Activated T-cell treated with anti-CD3 and anti-CD28 coated beads, Interleukin-2, amount 50 U/mL, for 1 hour (primary cell): ENCODE measurements around the gene MYO18A.

Experiments used
- DNase-seq: peaks from one replicate; pipeline ENCODE4 v3.0.0-alpha.2; 2020

The MYO18A gene

DNA sequence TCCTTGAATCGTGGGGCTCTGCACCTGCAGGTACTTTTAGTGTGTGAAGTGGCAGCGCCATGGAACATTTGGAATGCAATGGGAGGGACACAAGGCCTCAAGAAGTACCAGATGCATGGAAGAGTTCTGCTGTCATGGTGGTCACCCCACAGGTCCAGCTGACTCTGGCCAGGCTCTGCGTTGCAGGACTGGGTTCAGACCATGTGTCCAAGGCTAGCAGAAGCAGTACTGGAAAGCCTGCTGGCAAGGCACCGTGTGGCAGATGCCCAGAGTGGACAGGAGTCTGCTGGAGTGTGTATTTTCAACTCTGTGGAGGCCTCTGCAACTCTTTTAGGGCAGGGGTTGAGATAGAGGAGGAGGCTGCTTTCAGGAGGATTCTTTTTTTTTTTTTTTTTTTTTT is 135.2 kb downstream of the MYO18A start:
- no peak for DNase-seq

DNA sequence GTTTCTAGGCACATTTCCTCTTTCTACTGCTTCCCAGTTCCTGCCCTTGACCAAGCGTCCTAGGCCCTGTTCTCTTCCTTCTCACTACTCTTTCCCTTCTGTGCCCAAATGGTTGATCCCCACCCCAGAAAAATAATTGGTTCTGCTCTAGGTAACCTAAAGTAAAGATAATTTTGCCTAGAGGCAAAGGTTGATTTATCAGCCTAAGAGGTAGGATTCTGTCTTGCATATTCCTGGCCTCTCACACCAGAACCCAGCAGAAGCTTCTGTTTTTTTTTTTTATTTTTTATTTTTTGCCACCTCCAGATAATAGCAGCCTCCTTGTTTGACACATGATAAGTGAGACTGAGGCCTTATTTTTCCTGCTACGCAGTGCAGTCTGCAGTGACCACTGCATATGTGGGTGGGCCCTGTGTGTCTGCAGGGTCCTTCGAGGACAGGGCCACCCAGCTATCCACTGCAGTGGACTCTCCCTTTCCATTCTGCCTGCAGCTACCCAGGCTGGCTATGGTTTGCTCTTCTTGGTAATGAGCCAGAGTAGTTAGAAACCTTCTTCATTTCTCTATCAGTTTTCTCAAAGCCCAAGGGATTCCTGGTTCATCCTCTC is 136.6 kb downstream of the MYO18A start:
- no peak for DNase-seq

GRCh38 chr17:29042679-29043538 is 137.3 kb downstream of the MYO18A start, which contains the start of gene PIPOX:
PIPOX (plus strand) TSS chr17:29043141; CDS start chr17:29043226, 85 bp downstream.
- no peak for DNase-seq

DNA sequence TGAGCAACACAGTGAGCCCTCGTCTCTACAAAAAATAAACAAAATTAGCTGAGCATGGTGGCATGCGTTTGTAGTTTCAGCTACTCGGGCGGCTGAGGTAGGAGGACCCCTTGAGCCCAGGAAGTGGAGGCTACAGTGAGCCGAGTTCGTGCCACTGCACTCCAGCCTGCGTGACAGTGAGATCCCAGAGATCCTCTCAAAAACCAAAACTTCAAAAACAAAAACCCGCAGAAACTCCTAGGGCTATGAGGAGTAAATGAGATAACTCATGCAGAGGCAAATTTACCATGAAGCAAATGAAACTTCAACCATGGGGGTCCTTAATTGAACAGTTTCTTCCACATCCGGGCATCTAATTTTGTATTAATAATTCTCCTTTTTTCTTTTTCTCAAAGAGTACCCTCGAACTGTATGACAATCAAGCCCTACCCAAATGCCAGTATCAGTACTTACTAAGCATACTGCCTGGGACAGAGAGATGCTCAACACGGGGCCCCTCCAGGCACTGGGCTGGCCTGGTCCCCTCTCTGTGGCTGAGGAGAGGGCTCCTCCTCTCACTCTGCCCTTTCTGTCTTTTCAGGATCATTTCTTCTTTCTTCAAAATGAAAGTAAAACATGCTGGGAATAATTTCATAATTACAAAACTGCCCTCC is 138.0 kb downstream of the MYO18A start:
- DNase-seq: no peak

- no peak for DNase-seq
Observed at GRCh38 chr17:29041571-29041970, 138.6 kb downstream of the MYO18A start.

- DNase-seq: no peak
Observed at GRCh38 chr17:29041091-29041490, 139.1 kb downstream of the MYO18A start.

DNA sequence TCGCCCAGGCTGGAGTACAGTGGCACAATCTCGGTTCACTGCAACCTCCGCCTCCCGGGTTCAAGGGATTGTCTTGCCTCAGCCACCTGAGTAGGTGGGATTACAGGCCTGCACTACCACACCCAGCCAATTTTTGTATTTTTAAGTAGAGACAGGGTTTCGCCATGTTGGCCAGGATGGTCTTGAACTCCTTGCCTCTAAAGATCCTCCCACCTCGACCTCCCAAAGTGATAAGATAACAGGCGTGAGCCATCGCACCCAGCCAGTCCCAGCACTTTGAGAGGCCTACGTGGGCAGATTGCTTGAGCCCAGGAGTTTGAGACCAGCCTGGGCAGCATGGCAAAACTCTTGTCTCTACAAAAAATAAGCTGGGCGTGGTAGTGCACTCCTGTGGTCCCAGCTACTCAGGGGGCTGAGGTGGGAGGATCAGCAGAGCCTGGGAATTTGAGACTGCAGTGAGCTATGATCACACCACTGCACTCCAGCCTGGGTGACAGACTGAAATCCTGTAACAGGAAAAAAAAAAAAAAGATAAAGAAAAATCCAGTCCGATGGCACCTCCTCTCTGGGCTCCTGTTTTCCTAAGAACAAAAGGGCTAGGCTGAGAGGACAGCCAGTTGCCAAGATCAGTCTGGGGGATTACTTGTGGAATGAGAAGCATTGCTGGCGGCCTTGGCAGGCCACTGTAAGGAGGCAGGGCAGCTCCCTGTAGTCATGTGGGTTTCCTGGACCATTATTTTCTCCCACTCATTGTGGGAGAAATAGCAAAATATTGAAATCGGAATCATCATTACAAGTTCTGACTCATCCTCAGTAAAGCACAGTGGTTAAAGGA is 140.2 kb downstream of the MYO18A start:
- DNase-seq: no peak

- no peak for DNase-seq
Observed at GRCh38 chr17:29038085-29038795, 142.0 kb downstream of the MYO18A start.

- no peak for DNase-seq
Observed at GRCh38 chr17:29037739-29038084, 142.5 kb downstream of the MYO18A start.

DNA sequence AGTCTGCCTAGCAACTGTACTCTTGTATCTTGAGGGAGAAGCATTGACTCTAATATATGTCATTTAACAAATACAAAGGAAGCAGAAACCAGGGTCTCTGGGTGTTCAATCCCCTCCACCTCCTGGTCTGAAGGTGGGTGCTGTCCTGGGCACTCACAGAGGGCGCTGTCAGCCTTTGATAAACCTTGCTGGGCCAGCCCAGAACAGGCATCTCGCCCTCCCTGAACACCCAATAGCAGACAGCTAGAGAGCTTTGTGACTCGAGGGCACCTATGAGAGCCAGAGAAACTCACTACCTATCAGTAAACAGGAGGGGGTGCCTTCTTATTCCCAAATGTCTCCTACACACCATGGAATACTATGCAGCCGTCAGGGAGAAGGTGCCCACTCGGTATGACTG is 143.6 kb downstream of the MYO18A start:
- DNase-seq: no peak

- no peak for DNase-seq
Observed at GRCh38 chr17:29034510-29034909, 145.7 kb downstream of the MYO18A start.

GRCh38 chr17:29032857-29033197 is 147.4 kb downstream of the MYO18A start:
- no peak for DNase-seq

GRCh38 chr17:29032013-29032856 is 148.0 kb downstream of the MYO18A start:
- DNase-seq: no peak

DNA sequence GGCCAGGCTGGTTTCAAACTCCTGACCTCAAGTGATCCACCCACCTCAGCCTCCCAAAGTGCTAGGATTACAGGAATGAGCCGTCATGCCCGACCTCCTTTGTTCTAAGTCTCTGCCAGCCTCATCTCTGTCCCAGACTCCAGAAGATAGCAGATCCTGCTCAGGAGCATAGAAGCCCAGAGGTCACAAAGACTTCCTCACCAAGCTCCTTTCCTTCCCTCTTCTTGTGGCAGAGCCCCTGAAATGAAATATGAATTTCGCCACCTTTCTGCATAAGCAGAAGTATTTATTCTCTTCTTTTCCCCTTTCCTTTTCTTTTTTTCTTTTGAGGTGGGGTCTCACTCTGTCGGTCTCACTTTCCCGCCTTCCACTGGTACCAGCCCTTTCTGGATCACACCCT is 148.7 kb downstream of the MYO18A start:
- DNase-seq: no peak

GRCh38 chr17:29024316-29024952 is 155.8 kb downstream of the MYO18A start:
- no peak for DNase-seq

DNA sequence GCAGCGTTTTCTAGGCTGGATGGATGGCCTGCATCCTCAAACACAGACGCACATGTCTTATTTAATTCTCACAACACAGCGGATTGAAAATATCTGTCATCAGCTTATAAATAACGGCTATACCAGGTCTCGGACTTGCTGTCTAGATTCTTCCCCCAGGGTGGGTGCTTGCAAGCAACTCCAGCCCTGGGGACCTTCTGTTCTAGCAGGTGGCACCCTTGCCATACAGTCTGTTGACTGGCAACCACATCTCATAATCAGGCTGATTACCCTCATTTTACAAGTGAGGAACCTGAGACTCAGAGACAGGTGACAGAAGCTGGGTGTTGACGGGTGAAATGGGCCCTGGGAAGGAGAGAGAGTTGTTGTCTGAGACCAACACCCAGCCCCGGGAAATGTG is 158.1 kb downstream of the MYO18A start:
- DNase-seq: no peak

DNA sequence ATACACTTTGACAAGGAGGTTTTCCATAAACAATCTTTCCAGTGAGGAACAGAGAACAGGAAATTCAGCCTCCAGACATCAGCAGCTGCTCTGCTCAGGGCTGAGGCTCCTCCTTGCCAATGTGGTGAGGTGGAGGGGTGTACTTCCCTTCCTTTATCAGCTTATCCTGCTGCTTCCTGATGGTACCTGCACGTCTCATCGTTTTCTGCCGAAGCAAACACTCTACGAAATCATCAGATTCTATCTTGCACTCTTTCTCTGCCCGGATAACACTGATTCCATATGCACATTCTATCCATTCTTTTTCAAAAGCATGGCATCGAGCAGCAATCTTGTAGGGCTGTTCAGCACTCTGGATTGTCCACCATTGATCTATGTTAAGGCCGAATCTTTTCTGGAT is 159.0 kb downstream of the MYO18A start:
- no peak for DNase-seq
